ENCODE measurements around the gene SPDYE18.
"Not testable (repeated sequence)": the region's sequence is repeated elsewhere in the genome, so short reads cannot be mapped to it uniquely, and the experiment has no call there.

DNA sequence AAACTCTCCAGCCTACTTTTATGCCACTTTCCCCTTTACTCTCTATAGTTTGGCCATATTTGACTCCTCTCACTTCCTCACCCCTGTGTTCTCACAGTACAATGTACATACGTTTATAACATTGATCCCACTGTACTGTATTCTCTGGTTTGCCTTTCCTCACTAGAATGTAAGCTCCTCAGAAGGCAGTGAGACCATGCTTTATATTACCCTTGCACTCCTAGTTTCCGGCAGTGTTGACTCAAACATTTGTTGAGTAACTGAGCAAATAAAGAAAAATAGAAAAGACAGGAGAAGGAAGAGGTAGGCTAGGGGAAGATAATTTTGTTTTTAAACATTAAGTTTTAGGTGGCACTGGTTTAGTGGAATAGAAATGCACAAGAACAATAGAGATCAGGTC, 17.9 kb upstream of the SPDYE18 start:
- TF ChIP-seq ZSCAN30 (tag by site-specific recombination; IDR thresholded peaks at IDR 0.05); ZNF416 (tag by site-specific recombination; IDR thresholded peaks at IDR 0.05); ZNF837 (tag by site-specific recombination; IDR thresholded peaks at IDR 0.05); ZNF274 (IDR thresholded peaks at IDR 0.05; ENCODE audit: low read length); ZNF274 (tag by site-specific recombination; IDR thresholded peaks at IDR 0.05; ENCODE audit: borderline replicate concordance); MYNN (tag by site-specific recombination; IDR thresholded peaks at IDR 0.05; ENCODE audit: borderline replicate concordance); ZNF248 (tag by site-specific recombination; IDR thresholded peaks at IDR 0.05); TCF7L2 (IDR thresholded peaks at IDR 0.05; ENCODE audit: borderline replicate concordance, low read depth, low read length); ZNF654 (tag by site-specific recombination; IDR thresholded peaks at IDR 0.05; ENCODE audit: low read depth); YY1 (tag by site-specific recombination; IDR thresholded peaks at IDR 0.05): not testable (repeated sequence)
- TF ChIP-seq, protein P1, sequence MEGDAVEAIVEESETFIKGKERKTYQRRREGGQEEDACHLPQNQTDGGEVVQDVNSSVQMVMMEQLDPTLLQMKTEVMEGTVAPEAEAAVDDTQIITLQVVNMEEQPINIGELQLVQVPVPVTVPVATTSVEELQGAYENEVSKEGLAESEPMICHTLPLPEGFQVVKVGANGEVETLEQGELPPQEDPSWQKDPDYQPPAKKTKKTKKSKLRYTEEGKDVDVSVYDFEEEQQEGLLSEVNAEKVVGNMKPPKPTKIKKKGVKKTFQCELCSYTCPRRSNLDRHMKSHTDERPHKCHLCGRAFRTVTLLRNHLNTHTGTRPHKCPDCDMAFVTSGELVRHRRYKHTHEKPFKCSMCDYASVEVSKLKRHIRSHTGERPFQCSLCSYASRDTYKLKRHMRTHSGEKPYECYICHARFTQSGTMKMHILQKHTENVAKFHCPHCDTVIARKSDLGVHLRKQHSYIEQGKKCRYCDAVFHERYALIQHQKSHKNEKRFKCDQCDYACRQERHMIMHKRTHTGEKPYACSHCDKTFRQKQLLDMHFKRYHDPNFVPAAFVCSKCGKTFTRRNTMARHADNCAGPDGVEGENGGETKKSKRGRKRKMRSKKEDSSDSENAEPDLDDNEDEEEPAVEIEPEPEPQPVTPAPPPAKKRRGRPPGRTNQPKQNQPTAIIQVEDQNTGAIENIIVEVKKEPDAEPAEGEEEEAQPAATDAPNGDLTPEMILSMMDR (tag by site-specific recombination; IDR thresholded peaks at IDR 0.05): not testable (repeated sequence)
- TF ChIP-seq, protein P2, sequence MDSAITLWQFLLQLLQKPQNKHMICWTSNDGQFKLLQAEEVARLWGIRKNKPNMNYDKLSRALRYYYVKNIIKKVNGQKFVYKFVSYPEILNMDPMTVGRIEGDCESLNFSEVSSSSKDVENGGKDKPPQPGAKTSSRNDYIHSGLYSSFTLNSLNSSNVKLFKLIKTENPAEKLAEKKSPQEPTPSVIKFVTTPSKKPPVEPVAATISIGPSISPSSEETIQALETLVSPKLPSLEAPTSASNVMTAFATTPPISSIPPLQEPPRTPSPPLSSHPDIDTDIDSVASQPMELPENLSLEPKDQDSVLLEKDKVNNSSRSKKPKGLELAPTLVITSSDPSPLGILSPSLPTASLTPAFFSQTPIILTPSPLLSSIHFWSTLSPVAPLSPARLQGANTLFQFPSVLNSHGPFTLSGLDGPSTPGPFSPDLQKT (IDR thresholded peaks at IDR 0.05; ENCODE audit: borderline replicate concordance, low read depth, low read length): not testable (repeated sequence)

Data from HEK293 (cell line).